ENCODE results near the gene CACNA1D.
A peak's percentile ranks its signal among the peaks of the same experiment; 100 is the strongest.
"Not testable (repeated sequence)": the region's sequence is repeated elsewhere in the genome, so short reads cannot be mapped to it uniquely, and the experiment has no call there.

The CACNA1D gene

DNA sequence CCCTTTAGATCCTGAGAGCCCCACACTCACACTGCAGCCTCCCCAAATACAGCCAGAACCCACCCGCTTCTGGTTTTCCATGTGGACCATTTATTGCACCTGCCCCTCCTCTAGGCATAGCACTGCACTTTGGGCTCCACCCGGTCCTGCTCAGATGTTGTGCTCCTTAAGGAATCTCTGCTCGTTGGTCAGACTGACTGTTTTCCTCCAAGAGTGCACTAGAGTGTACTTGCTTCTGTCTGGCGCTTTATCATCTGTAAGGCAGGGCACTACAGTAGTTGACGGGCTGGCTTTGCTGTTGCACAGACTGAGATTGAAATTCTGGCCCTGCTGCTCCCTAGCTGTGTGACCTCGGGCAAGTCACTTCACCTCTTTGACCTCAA lies 124.1 kb downstream of the CACNA1D start:
- DNase-seq, result no peak

- no peak for DNase-seq
Observed at GRCh38 chr3:53618936-53619335, 124.5 kb downstream of the CACNA1D start.

- DNase-seq, result no peak
Observed at GRCh38 chr3:53624061-53624857, 129.8 kb downstream of the CACNA1D start.

DNA sequence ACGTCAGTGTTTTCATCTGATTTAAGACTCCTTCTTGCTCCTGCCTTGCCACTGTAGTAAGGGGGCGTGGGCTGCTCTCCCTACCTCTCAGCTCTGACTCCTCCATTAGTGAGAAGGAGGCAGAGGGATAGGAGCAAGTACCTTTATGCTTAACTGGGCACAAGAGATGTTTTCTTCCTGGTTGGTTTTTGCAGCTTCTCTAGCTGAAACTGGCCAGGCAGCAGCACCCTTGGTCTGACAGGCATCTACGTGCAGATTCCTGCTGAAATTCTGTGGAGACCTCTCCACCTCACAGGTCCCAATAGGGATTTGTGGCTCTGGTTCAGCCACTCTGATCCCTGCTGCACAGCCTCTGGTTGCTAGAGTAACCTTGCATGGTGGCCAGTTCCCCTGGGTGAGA lies 132.5 kb downstream of the CACNA1D start:
- DNase-seq, result no peak

DNA sequence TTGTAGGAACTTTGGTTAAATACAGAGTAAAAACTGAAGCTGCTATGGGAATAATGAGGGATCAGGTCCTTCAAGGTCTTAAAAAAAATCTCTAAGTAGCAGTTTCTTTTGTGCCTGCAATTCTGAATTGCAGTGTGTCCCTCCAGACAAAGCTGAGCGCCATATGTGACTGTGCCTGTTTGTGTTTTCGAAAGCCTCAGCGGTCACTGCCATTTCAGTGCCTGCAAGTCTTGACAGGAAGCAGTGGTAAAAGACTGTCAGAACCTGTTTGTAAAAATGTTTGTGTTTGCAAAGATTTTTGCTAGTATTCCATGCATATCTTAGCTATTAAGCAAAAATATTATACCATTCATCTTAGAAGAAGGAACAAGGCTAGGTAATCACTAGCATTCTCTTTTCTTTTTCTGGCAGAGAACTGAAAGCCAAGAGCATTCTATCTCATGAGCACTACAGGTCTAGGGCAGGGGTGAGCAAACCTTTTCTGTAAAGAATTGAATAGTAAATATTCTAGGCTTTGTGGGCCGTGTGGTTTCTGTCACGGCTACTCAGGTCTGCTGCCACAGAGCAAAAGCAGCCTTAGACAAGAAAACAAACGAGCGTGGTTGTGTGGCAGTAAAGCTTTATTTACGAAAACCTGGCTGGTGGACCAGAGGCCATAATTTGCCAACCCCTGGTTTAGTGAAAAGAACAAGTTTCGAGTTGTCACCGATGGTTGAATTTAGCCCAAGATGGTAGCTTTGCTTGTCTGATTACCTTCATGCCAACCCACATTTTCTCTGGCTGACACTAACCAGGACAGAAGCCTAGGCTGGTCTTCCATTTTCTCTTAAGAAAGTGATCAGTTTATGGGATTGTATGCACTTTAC lies 134.4 kb downstream of the CACNA1D start:
- DNase-seq, result no peak

DNA sequence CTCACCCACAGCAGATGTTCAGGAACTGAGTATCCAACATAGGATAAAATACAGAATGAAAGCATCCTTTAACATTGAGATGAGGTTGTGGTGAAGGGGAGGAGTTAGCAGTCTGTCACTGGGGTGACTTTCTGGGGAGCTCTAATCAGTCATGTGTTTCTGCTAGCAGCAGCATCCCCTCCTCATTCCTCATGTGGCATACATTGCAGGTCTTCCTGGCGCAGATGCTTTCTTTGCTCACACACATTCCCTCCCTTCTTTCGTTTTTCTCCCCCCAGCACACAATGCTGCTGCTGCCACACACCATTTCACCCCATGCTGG lies 135.0 kb downstream of the CACNA1D start:
- DNase-seq, result no peak

GRCh38 chr3:53630547-53630946 lies 136.1 kb downstream of the CACNA1D start:
- DNase-seq, result no peak

GRCh38 chr3:53633197-53633787 lies 138.9 kb downstream of the CACNA1D start:
- no peak for DNase-seq

DNA sequence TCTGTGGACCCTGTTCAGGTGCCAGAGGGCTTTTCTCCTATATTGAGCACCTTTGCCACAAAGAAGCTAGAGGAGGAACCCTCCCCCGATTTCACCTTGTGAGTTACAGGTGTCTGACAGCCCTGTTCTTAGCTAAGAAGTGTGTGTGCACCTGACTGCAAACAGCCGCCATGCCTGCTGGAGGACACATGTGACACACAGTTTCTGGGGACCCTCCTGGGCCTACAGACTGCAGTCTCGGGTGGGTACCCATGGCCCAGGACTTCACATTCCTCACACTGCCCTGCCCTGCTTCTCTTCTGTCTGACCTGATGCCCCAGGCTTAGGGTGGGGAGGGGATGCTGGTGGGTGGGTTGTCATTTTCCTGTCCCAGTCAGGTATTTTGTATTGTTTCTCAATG lies 140.6 kb downstream of the CACNA1D start:
- no peak for DNase-seq

- DNase-seq, result not testable (repeated sequence)
Observed at GRCh38 chr3:53638806-53639205, 144.4 kb downstream of the CACNA1D start.

DNA sequence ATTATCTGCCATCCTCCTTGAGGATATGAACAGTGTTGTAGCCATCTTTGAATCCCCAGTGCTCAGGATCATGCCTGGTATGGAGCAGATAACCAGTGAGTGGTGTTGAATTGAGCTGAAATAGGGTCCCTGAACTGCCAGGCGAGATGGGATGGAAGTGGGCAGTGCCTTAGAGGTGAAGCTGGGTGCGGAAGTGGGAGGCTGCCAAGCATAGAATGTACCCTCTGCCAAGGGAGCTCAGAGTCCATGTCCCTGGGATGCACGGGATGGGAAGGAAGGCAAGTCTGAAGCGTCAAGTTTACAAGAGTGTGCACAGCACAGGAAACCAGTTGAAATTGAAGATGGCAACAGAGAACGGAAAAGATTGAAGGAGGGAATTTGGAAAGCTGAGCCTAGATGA lies 147.0 kb downstream of the CACNA1D start:
- DNase-seq, result no peak

GRCh38 chr3:53642211-53642610 lies 147.8 kb downstream of the CACNA1D start:
- DNase-seq, result no peak

DNA sequence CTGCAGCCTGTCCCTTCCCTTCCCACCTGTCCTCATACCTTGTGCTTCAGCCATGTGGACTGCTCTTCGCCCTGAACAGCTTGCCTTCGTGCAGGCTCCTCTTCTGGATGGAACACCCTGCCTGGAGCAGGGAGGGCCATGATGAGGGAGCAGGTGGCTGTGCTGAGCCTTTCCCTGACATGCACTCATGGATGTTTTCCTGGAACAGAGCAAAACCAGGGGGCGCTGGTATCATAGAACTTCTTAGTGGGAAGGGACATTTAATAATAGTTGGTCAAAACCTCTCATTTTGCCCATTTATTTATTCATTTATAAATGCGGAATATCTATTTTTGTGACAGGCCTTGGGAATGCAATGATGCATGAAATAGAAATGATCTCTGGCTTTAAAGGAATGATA lies 149.3 kb downstream of the CACNA1D start:
- DNase-seq, result peak; percentile 26

DNA sequence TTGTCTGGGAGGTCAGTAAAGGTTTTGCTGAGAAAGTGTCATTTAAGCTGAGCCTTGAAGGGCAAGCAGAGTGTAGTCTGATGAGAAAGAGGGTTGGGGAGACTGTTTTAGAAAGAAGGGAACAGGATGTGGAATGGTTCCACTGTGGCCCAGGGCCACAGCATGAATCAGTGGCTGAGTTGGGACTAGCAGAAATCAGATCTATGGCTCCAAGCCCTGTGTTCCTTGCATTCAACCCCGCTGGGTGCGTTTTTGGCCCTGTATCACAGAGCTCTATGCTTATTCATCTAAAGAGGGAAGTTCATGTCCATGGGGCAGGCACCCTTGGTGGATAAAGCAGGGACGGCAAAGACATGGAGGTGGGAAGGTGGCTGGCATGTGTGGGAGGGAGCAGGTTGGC lies 151.3 kb downstream of the CACNA1D start:
- no peak for DNase-seq

DNA sequence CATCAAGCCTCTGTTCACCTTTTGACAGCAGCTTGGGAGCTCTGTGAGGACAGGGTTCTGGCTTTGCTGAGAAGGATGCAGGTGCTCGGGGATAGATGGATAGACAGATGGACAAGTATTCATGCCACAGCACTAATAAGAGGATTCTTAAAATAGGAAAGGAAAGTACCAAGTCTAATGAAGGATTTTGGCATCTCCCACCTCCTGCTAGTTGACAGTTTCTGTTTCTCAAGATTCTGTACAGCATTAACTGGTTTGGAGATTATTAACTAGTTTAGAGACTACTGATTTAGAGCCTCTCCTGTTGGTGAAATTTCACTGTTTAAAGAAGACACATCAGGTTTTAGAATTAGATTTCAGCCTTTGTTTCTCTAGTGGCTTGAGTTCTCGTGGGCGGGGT lies 152.3 kb downstream of the CACNA1D start:
- no peak for DNase-seq

DNA sequence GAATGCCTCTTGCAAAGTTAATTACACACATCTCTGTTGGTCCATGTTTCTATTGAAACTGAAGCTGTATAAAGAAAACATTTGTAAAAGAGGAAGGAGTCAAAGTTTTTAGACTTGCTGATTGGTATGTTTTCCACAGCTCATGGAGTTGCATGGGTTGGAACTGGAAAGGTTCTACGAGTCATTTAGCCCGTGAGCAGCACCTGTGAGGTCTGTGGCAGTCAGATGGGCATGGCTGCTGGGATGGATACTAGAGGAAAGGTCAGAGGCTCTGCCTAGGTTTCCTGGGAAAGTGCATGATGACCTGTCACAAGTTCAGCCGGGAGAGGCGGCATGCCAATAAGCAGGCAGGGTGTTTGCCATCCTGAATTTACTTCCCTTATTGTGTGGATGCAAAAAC lies 155.4 kb downstream of the CACNA1D start:
- no peak for DNase-seq

DNA sequence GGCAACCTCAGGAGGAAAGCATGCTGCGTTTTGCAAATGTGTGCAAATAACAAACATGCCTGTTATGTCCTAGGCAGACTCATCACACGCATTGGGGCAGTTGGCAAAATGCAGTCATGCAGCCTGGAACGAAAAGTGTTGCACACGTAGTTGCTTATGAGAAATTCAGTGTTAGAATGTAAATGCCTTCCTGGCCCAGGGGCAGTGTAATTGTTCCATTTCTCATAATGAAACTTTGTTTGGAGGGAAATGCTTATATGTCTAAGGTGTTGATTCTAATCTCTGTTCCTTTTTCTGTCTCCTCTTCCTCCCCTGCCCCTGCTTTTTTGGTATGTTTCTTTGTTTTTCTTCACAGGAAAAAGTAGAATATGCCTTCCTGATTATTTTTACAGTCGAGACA lies 156.0 kb downstream of the CACNA1D start:
- DNase-seq, result no peak

GRCh38 chr3:53650928-53651661 lies 156.7 kb downstream of the CACNA1D start:
- DNase-seq, result no peak

DNA sequence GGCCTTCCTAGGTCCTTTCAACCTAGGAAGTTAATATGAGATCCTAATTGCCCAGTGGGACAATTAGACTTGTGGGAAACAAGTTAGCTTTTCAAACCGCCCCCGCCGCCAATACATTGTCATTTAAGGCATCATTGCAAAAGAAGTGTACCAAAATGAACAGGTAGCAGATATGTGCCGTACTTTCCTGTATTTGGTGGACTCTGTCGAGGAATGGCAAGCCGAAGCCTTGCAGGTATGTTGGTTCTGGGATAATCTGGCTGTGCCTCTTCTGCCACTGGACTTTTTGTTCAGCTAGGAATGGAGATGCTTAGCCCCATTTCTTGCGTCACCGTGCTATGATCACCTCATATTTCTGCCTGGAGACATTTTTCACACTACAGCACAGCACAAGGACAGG lies 157.5 kb downstream of the CACNA1D start:
- DNase-seq, result no peak

DNA sequence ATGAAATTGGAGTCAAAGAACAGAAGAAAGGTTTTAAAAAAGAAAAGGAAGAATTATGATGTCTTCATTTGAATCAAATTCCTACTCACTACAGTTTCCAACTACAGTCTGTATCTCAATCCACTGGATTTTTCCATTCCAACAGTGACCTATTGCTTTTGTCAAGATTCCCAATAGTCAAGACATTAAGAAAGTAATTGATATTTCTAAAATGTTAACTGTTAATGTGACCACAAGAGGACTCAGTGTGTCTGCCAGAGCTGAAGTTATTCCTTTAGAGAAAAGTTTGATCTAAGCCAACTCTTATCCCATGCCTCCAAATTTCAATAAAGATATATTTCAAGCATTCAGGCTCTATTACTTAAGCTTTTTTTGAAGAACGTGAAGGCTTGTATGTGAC lies 163.2 kb downstream of the CACNA1D start:
- DNase-seq, result no peak

DNA sequence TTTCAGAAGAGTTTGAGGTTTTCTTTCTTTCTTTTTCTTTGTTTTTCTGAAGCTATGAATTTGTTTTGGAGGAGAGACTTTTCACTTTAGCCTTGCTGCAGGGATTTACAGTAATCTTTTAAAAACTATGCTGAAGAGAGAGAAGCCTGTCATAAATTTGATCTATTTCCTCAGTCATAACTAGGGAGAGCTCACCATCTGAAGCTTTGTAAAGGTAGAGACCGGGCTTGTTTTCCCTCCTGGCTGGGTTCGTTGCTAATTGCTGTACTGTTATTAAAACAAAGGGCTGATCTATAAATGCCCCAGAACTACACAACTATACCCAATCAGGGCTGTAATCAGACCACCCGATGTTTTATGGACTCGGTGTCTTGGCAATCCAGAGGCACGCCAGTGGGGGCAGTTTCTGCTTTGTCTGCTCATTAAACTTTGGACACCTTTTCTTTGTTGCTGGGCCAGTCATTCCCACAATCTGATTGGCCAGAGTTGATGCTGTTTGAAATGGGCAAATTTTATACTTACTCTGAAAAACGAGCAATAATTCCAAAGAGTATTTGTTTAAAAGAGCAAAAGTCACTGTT lies 164.3 kb downstream of the CACNA1D start:
- DNase-seq, result no peak

GRCh38 chr3:53659996-53660395 lies 165.6 kb downstream of the CACNA1D start:
- no peak for DNase-seq

- no peak for DNase-seq
Observed at GRCh38 chr3:53661480-53661879, 167.1 kb downstream of the CACNA1D start.
